Activated T-cell treated with anti-CD3 and anti-CD28 coated beads for 24 hours (primary cell): ENCODE measurements around the gene TOP2A.

ENCODE experiments used
- DNase-seq: peaks from one replicate; pipeline ENCODE4 v3.0.0-alpha.2; 2020; ENCODE audit warnings: low read depth

TOP2A gene

GRCh38 chr17:40356990-40357881, 60.5 kb downstream of the TOP2A start:
- DNase-seq: no peak

GRCh38 chr17:40355804-40356758, 61.6 kb downstream of the TOP2A start:
- DNase-seq: no peak

- peak; percentile 67 for DNase-seq
These were observed 62.4 kb downstream of the TOP2A start for GRCh38 chr17:40355123-40355803.

- no peak for DNase-seq
These were observed 63.2 kb downstream of the TOP2A start for GRCh38 chr17:40354221-40355122.

- DNase-seq: no peak
These were observed 64.8 kb downstream of the TOP2A start for GRCh38 chr17:40352779-40353394.

- DNase-seq: no peak
These were observed 65.4 kb downstream of the TOP2A start for GRCh38 chr17:40352237-40352778.

GRCh38 chr17:40351359-40352236, 66.1 kb downstream of the TOP2A start:
- no peak for DNase-seq

- DNase-seq: no peak
These were observed 66.9 kb downstream of the TOP2A start for GRCh38 chr17:40350689-40351358.

GRCh38 chr17:40349895-40350688, 67.6 kb downstream of the TOP2A start:
- DNase-seq: no peak

- no peak for DNase-seq
These were observed 68.2 kb downstream of the TOP2A start for GRCh38 chr17:40349477-40349894.

GRCh38 chr17:40348562-40349476, 68.9 kb downstream of the TOP2A start:
- DNase-seq: no peak

GRCh38 chr17:40348136-40348504, 69.6 kb downstream of the TOP2A start:
- DNase-seq: no peak

- no peak for DNase-seq
These were observed 70.2 kb downstream of the TOP2A start for GRCh38 chr17:40347319-40348135.

- DNase-seq: no peak
These were observed 70.9 kb downstream of the TOP2A start for GRCh38 chr17:40346765-40347158.

- DNase-seq: no peak
These were observed 71.5 kb downstream of the TOP2A start for GRCh38 chr17:40345994-40346764.
